Measurements from ENCODE around the gene PLEKHF1.

Gene PLEKHF1

DNA sequence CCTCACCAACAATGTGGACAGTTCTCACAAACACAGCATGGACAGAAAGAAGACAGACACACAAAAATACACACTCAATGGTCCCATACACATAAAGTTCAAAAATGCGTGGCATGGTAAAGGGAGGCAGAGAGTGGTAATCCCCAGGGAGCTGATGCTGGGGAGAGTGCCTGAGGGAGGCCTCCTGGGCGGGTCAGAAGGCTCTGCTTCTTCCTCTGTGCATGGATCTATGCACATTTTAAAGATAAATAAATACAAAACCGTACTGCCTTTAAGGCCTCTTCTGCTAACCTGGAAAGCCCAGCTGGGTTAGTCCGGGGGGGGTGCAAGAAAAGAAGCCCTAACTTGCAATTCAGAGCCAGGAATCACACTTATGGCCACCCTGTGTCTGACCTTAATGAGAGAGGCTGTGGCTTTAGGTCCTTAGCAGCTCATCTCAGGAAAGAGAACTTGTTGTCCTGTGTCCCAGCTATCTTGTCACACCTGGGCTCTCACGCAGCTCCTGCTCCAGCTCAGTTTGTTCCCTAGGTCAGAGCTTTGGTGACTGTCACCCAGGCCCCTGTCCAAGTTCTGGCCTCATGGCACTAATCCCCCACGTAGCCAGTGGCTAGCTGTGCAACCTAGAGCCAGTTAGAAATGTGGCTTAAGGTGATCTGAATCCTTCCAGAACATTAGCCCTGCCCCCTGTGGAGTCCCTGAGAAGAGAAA, 30.7 kb upstream of the PLEKHF1 start:
- no peak for DNase-seq (ENCODE audit: low read depth)

DNA sequence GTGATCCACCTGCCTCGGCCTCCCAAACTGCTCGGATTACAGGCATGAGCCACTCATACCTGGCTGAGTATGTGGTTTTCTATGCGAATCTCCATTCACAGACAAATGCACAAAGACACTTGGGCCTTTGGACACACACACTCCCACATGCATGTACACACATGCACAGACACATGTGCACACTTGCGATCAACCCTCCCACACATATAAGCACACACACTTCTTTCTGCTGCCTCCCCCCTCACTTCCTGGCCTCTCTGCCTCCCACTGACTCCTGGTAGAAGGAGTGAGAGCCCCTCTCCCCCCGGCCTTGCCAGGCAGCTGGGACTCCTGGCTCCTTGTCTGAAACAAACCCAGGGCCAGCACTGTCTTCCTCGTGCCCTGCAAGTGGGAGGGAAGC, 29.3 kb upstream of the PLEKHF1 start:
- DNase-seq (ENCODE audit: low read depth), result no peak

DNA sequence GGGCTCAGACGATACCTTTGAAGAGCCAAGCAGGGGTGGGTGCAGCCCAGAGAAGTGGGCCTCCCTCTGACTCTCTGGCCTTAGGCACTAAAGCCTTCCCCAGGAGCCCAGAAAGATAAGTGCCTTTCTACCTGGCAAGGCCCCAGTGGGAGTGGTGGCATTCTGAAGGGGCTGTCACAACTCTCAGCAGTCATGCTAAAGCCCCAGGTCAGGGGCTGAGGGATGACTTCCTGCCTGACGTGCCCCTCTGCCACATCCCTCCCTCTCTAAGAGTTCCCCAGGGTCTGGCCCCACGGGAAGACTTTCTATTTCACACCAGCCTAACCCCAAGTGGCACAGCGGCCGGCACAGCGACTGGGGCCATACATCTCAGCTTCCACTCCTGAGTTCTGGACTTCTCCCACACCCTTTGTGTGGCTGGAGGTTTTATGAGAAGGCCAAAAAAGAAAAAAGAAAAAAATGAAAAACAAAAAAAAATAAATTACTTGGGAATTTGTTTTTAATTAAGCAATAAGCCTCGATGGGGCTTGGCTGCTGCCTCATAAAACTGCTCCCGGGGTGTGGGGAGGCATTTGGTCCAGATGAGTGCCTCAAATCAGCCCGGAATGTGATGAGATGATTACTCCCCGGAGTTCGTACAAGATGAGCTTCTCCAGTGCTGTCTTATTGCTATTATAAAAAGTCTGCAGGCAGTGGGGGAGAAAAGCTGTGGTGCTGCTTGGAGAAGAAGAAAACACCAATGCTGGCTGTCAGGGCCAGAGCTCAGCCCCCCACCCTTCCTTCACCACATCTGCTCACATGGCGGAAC, 28.5 kb upstream of the PLEKHF1 start:
- no peak for DNase-seq (ENCODE audit: low read depth)

DNA sequence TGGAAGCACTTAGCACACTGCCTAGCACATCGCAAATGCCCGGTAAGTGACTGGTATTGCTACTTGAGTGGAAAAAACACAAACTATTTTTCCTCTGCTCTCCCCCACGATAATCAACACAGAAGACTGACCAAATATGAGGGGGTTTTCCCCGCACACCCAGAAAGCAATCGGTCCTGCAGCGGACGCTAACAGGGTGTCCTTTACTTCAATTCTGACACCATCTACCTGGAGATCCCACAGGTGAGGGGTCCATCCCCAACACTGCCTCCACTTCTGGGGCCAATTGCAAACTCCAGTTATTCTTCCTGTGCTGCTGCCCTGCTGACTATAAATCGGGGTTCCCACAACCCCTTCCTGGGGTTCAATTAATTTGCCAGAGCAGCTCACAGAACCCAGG, 26.2 kb upstream of the PLEKHF1 start:
- DNase-seq (ENCODE audit: low read depth), result no peak

DNA sequence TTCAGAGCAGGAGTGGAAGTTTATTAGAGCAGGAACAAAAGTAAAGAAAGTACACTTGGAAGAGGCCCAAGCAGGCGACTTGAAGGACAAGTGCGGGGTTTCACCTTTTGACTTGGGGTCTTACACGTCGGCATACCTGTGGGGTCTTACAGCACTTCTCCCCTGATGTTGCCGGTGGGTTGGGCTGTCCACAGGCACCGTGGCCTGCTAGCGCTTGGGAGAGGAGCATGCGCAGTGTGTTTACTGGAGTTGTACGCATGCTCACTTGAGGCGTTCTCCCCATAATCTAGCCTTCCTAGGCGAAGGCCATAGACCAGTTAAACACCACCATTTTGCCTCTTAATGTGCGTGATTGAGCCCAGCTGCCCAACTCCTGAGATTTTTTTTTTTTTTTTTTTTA, 25.0 kb upstream of the PLEKHF1 start:
- DNase-seq (ENCODE audit: low read depth), result no peak

DNA sequence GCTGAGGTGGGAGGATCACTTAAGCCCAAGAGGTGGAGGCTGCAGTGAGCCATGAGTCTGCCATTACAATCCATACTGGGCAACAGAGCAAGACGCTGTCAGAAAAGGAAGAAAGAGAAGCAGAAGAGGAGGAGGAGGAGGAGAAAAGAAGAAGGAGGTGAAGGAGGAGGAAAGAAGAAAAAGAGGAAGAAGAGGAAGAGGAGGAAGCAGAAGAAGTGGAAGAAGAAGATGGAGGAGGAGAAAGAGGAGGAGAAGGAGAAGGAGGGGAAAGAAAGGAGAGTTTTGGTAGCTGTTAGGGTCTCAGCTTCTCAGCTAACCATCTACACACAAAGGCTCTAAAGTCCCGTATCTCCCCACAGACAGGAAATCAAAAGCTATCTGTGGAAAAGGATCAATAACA, 23.7 kb upstream of the PLEKHF1 start:
- DNase-seq (ENCODE audit: low read depth), result no peak

DNA sequence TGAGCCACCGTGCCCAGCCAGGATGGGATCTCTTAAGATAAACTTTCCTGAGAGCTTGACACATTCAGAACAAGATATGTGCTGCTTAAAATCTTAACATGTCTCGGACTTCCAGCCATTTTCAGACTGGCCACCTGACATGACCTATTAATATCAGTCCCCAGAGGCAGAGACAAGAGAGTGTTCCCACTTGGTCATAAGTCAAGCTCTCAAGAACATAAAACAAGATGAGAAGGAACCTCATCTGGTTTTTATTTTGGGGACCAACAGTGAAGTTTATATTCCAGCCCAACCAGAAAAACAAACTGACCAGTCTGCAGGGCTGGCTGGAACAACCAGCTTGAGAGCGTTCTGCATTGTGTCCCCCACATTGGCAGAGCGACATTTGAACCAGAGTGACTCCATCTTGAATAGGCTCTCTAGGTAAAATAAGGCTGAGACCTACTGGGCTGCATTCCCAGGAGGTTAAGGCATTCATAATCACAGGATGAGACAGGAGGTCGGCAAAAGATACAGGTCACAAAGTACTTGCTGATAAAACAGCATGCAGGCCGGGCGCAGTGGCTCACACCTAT, 21.8 kb upstream of the PLEKHF1 start:
- DNase-seq (ENCODE audit: low read depth), result no peak

DNA sequence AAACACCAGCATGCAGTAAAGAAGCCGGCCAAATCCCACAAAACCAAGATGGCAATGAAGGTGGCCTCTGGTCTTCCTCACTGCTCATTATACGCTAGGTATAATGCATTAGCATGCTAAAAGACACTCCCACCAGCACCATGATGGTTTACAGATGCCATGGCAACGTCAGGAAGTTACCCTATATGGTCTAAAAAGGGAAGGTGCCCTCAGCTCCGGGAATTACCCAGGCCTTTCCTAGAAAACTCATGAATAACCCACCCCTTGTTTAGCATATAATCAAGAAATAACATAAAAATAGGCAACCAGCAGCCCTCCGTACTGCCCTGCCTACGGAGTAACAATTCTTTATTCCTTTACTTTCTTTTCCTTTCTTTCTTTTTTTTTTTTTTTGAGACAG, 21.1 kb upstream of the PLEKHF1 start:
- DNase-seq (ENCODE audit: low read depth), result no peak

DNA sequence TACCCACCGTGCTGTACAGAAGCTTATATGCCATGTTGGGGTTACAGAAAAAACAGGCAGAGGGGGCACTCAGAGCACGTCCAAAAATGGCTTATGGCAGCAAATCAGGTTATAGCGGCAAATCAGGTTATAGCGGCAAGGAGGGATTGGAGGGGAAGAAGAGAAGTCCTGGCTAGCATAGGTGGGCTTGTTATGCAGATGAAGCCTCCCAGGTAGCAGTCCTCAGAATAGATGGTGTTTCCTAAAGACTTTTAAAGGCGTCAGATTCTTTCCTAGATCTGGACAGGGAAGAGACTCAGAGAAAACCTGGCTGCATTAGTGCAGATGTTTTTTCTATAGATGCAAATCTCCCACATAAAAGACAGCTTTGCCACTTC, 19.8 kb upstream of the PLEKHF1 start:
- no peak for DNase-seq (ENCODE audit: low read depth)

DNA sequence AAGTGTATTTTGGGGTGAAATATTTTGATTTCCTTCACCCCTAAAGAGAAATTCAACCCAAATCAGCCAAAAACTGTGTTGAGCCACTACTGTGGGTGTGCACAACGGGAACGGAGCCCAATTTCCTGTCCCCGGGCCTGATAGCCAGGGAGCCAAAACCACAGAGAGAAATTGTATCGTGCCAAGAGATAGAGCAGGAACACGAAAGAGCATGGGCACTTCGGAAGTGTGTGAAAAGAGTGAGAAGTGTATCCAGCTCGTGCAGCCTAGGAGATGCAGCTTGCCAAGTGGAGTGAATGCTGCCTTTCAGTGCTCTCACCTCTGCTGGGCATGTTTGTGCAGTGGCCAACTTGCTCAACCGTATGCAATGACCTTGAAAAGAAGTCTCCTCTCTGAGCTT, 19.4 kb upstream of the PLEKHF1 start:
- DNase-seq (ENCODE audit: low read depth), result no peak

DNA sequence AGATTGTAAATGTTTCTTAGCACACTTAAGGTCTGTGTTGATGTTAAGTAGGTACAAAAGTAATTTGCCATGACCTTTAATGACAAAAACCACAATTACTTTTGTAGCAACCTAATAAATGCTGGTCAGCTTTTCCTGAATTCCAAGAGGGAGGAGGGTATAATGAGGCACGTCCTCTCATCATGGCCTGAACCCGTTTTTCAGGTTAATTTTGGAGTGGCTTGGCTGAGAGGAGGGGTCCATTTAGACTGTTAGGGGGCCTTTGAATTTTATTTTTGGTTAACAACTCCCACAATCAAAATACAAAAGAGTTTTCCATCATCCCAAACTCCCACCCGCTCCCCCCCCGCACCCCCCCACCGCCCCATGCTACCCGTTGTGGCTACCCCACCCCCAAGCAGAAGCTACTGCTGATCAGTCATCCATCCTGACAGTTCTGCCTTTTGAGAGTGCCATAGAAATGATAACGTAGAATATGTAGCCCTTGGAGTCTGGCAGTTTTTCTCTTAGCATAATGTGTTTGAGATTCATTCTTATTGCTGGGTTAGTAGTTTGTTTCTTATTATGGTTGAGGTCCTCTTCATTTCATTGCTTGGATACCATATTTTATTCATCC, 14.4 kb upstream of the PLEKHF1 start:
- no peak for DNase-seq (ENCODE audit: low read depth)

DNA sequence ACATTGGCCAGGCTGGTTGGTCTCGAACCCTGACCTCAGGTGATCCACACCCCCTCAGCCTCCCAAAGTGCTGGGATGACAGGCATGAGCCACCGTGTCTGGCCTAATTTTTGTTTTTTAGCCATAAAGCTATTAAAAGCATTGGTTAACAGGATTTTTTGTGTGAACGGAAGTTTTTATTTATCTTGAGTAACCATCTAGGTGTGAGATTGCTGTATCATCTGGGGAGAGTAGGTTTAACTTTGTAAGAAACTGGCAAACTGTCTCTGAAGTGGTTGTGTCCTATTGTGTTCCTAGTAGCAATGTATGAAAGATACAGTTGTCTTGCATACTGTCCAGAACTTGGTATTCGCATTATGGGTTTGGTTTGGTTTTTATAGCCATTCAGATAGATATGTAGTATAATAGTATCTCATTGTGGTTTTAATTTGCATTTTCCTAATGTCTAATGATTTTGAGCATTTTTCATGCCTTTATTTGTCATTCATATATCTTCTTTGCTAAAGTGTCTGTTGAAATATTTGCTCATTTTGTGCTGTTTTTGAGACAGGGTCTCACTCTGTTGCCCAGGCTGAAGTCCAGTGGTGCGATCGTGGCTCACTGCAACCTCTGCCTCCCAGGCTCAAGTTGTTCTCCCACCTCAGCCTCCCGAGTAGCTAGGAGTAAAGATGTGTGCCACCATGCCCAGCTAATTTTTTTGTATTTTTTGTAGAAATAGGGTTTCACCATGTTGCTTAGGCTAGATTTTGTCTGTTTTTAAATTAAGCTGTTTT, 13.5 kb upstream of the PLEKHF1 start:
- DNase-seq (ENCODE audit: low read depth), result no peak

DNA sequence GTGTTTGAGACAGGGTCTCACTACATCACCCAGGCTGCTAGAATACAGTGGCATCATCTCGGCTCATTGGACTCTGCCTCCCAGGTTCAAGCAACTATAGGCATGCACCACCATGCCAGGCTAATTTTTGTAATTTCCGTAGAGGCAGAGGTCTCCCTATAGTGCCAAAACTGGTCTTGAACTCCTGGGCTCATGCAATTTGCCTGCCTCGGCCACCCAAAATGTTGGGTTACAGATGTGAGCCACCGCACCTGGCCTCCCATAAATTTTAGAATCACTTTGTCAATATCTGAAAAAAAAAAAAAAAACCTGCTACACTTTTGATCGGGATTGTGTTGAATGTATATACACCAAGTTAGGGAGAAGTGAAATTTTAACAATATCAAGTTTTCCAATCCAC, 11.9 kb upstream of the PLEKHF1 start:
- DNase-seq (ENCODE audit: low read depth), result no peak

DNA sequence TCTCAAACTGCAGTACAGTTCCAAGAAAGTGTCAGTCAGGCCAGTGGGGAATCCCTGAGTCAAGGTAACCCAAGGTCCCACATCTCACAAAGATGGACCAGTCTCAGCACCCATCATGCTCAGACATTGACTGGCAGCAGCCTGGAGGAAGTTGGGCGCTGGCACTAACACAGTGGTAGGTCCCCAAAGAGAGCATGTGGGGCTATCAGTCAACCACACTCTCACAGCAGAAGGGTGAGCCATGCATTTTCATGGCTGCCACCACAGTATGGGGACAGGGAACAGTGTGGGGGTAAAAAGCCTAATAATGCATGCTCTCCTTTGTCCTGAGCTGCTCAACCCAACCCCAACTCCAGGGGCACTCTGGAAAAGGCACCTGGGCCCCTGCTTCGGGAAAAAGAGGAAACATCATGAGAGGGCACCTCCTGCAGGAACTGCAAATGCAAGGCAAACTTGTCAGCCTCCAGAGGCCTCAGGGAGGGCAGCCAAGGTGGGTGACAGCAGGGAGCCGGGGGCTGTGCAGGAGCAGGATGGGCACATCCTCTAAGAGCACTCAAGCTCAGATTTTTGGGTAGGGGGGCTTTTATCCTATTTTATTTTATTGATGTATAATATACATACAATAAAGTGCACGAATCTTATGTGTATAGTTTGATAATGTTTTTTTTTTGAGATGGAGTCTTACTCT, 9.5 kb upstream of the PLEKHF1 start:
- no peak for DNase-seq (ENCODE audit: low read depth)

DNA sequence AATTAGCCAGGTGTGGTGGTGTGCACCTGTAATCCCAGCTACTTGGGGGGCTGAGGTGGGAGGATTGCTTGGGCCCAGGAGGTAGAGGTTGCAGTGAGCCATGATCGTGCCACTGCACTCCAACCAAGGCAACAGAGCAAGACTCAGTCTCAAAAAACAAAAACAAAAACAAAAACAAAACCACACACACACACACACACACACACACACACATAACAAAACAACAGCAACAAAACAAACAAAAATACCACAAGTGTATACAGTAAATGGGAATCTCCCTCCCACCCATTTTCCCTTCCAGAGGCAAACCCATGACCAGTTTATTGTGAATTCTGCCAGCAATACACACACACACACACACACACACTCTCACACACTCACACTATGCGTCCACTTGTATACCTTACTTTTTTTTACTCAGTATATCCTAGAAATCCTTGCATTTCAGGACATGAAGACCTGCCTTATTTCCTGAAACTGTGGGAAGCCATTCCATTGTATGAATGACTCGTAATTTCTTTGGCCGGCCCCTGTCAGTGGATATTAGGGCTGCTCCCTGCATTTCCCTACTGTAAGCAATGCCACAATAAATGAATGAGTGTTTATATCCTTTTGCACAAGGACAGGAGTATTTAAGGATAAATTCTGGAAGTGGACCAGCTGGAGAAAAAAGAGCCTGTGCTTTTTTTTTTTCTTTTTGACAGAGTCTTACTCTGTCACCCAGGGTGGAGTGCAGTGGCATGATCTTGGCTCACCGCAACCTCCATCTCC, 6.9 kb upstream of the PLEKHF1 start:
- no peak for DNase-seq (ENCODE audit: low read depth)

DNA sequence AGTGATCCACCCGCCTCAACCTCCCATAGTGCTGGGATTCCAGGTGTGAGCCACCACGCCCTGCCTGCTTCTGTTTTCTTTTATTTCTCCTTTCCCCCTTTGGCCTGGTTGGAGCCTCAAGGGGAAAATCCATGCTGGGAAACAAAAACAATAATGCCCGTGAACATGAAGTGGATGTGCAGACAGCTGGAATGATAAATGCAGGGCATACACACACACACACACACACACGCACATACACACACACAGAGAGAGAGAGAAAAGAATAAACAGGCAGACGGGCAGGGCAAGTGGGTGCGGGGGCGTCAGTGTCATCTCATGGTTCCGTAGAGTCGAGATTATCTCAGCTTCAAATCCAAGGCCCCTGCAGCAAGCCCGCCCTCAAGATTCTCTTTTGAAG, 4.4 kb upstream of the PLEKHF1 start:
- no peak for DNase-seq (ENCODE audit: low read depth)

DNA sequence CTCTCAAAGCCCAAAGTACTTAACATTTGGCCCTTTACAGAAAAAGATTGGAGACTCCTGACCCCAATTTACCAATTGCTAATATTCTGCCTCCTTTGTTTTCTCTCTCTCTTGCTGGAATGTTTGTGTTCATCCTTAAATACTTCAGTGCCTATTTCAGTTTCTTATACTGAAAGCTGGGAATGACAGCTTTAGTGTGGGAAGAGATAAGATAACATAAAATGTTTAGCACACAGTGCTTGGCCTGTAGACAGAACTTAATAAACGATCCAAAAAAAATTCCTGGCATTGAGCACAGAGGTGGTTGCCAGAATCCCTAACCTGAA, 3.0 kb upstream of the PLEKHF1 start:
- DNase-seq (ENCODE audit: low read depth), result no peak

DNA sequence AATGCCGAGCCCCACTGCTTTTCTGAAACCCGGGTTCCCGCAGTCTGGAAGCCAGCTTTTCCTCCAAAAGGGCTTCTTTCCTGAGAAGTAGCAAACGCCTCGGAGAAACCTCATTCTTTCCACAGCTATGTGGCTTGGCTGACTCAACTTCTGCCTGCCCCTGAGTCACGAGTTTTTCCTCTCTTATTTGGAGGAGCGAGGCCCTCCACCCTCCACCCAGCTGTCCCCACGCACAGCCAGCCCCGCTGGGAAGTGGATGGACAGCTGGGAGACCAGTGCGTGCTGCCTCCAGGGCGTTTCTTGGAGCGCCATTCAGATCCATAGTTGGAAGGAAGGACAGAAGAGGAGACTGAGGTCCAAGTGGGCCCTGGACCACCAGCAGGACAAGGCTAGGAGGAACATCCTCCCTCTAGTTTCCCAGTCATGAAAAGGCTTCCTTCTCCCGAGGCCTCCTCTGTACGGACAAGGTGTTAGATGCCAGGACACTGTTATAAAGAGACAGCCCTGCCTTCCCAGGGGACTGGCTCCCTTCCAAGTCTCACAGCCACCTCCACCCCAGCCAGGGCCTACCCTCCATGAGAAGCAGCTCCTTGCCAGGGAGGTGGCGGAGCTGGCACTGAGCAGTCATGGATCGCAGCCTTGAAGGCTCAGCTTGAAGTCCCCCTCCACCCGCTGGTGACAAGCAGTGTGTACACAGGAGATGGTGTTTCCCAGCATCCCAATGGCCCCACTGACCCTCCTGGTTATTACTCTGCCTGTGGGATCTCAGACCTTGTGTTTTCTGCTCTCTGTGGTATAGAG, 2.5 kb upstream of the PLEKHF1 start:
- no peak for DNase-seq (ENCODE audit: low read depth)

DNA sequence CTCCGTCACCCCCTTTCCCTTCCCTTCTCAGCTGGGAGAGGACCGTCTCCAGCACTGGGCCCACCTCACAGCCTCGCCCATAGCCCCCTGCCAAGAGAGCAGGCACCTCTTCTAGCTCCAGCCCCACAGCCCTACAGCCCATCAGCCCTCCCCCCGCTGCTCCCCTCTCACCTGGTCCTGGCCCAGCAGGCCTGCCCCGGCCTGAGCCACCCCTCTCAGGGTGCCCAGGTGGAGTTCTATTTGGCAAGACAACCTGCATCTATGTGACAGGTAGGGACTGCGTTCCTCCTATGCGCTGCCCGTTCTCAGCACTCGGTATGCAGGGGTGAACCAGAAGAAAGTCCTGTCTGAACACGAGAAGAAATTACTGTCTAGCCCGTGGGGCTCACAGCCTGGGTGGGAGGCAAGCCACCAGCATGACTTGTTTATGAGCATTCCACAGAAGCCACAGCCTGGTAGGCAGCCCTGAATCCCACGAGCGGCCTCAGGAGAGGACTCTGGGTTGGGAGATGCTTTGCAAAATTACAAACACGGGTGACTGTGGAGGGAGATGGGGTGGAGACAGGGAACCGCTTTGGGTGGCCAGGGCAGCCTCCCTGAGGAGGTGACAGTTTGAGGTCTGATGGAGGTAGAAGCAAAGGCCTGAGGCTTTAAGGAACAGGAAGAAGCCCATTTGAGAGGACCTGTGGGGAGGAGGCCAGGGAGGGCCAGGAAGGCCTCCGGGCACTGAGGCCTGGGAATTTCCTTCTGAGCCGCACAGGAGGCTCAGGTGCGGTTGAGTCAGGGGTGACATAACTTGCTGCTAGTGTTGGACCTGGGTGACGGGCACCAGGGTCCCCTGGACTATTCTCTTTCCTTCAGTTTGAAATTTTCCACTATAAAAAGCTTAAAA, 1.2 kb upstream of the PLEKHF1 start:
- DNase-seq (ENCODE audit: low read depth), result no peak
